Omental fat pad (tissue), 4 donors: ENCODE results near the gene SEMA6B. TPM values are rescaled to one million over a fixed set of nuclear protein-coding genes. Genes with fewer than 3 reads are reported as not detected.
"Not testable (repeated sequence)": the region's sequence is repeated elsewhere in the genome, so short reads cannot be mapped to it uniquely, and the experiment has no call there.

Source experiments
- ATAC-seq: fragments of 150-250 bp; one replicate; pipeline ENCODE4 v1.9.1; 2016; ENCODE audit warnings: mild to moderate bottlenecking, moderate library complexity; ENCODE audit not compliant: low FRiP score
- DNase-seq: peaks from one replicate; pipeline ENCODE4 v3.0.0-alpha.2; 2019; ENCODE audit warnings: low spot score
- CTCF ChIP-seq, 3 donors: fragments of 450-650 bp; IDR thresholded peaks; one replicate each; pipeline ENCODE4 v1.5.1; 2016 to 2017; ENCODE audit warnings: antibody characterized with exemption in 3 of 3, mild to moderate bottlenecking in 3 of 3, moderate library complexity in 2 of 3
- total RNA-seq, 4 donors: library from RNA; depleted of rRNA; stranded (reverse); fragments of >200 nt; gene quantifications; one replicate each; pipeline ENCODE4 v1.1.0, GENCODE V29; 2016

SEMA6B gene
- total RNA-seq, 4 donors from 2014 or later, result 4.4 to 39.3 (median 10.9) TPM

- ATAC-seq (no peak), DNase-seq (no peak)
- no peak for TF ChIP-seq CTCF (IDR thresholded peaks at IDR 0.05)
Observed at GRCh38 chr19:4529924-4530522, 29.5 kb downstream of the SEMA6B start.

- DNase-seq (no peak), ATAC-seq (no peak)
- TF ChIP-seq CTCF (IDR thresholded peaks at IDR 0.05), result no peak
Observed at GRCh38 chr19:4528843-4529242, 30.6 kb downstream of the SEMA6B start.

- ATAC-seq, DNase-seq: not testable (repeated sequence)
Observed at GRCh38 chr19:4527377-4527776, 32.1 kb downstream of the SEMA6B start.

- DNase-seq (no peak), ATAC-seq (no peak)
- no peak for TF ChIP-seq CTCF (IDR thresholded peaks at IDR 0.05)
Observed at GRCh38 chr19:4525563-4526002, 33.9 kb downstream of the SEMA6B start.

GRCh38 chr19:4524808-4525562 is 34.5 kb downstream of the SEMA6B start:
- ATAC-seq, result no peak
- DNase-seq, result peak; percentile 68
- no peak for TF ChIP-seq CTCF (IDR thresholded peaks at IDR 0.05)

GRCh38 chr19:4523306-4524110 is 36.0 kb downstream of the SEMA6B start:
- ATAC-seq, result no peak

More at GRCh38 chr19:4523306-4524110, 36.0 kb downstream of the SEMA6B start:
- no peak for DNase-seq
- TF ChIP-seq CTCF (IDR thresholded peaks at IDR 0.05), result no peak
